ENCODE measurements around the gene MED1. TPM values are rescaled to one million over a fixed set of nuclear protein-coding genes. Genes with fewer than 3 reads are reported as not detected.

MED1 gene
- total and polyA plus RNA-seq, 9 of the 15 experiments (the other 6 are each of a cell fraction or from before 2014, with no cell fraction given), result 14.0 to 59.8 (median 46.7) TPM

- peak in 1 of 2 experiments; percentile 19 for TF ChIP-seq AFF1 (IDR thresholded peaks at IDR 0.05; ENCODE audit: low read depth in 1 of 2, partially characterized antibody in 2 of 2)
- 0 out of 4 replicates have a peak, but pooled peaks of 1 of the 2 experiments have one; percentile 12 for TF ChIP-seq SRF (CRISPR knock-in tag; IDR thresholded peaks at IDR 0.05)
- no peak for TF ChIP-seq UBTF (IDR thresholded peaks at IDR 0.05; ENCODE audit: borderline replicate concordance in 1 of 2, low read depth in 2 of 2, low read length in 2 of 2)
- no peak for TF ChIP-seq FIP1L1 (IDR thresholded peaks at IDR 0.05; ENCODE audit: low read depth, low read length, poor library complexity, severe bottlenecking)
- peak; percentile 42; the same call in 1 of the 2 replicates for TF ChIP-seq HMBOX1 (IDR thresholded peaks at IDR 0.05)
- TF ChIP-seq ETV6 (IDR thresholded peaks at IDR 0.05; ENCODE audit: borderline replicate concordance in 1 of 2, low read depth in 2 of 2, low read length in 1 of 2), result 0 out of 4 replicates have a peak, but pooled peaks of 1 of the 2 experiments have one; percentile 28
- TF ChIP-seq ETV6 (CRISPR knock-in tag; IDR thresholded peaks at IDR 0.05; ENCODE audit: borderline replicate concordance), result no peak
- TF ChIP-seq HDAC6 (IDR thresholded peaks at IDR 0.05; ENCODE audit: low read depth, low read length), result no peak
- 0 out of 2 replicates have a peak, but pooled peaks have one; percentile 2 for TF ChIP-seq SPI1 (IDR thresholded peaks at IDR 0.05; ENCODE audit: borderline replicate concordance, low read depth, low read length)
Observed at GRCh38 chr17:39462631-39463375, 11.7 kb upstream of the MED1 start (continued).

All from K562 (cell line).